Loucy (cell line): ENCODE measurements around the gene MYBPHL.

Source experiments
- CTCF ChIP-seq: fragments of 200-600 bp; sonication (generic); conservative IDR thresholded peaks from 2 replicates; pipeline ENCODE4 v1.5.1; 2014; ENCODE audit warnings: mild to moderate bottlenecking, antibody characterized with exemption, low read length
- EZH2phosphoT487 ChIP-seq: fragments of 200-600 bp; IDR thresholded peaks from 2 replicates; pipeline ENCODE4 v1.6.1; 2018; ENCODE audit warnings: antibody characterized with exemption, mild to moderate bottlenecking, moderate library complexity, borderline replicate concordance

- TF ChIP-seq CTCF: no peak
- TF ChIP-seq EZH2phosphoT487: no peak
Measured at GRCh38 chr1:109261006-109261405, 45.8 kb downstream of the MYBPHL start.
